Fibroblast of skin of left quadriceps (primary cell): ENCODE results near the gene RPAIN.
A peak's percentile ranks its signal among the peaks of the same experiment; 100 is the strongest.
"Not testable (repeated sequence)": the region's sequence is repeated elsewhere in the genome, so short reads cannot be mapped to it uniquely, and the experiment has no call there.

Source experiments
- DNase-seq, 2 experiments: peaks; one replicate each; pipeline ENCODE4 v3.0.0-alpha.2; 2013; ENCODE audit warnings: low read depth in 2 of 2

Gene RPAIN

DNA sequence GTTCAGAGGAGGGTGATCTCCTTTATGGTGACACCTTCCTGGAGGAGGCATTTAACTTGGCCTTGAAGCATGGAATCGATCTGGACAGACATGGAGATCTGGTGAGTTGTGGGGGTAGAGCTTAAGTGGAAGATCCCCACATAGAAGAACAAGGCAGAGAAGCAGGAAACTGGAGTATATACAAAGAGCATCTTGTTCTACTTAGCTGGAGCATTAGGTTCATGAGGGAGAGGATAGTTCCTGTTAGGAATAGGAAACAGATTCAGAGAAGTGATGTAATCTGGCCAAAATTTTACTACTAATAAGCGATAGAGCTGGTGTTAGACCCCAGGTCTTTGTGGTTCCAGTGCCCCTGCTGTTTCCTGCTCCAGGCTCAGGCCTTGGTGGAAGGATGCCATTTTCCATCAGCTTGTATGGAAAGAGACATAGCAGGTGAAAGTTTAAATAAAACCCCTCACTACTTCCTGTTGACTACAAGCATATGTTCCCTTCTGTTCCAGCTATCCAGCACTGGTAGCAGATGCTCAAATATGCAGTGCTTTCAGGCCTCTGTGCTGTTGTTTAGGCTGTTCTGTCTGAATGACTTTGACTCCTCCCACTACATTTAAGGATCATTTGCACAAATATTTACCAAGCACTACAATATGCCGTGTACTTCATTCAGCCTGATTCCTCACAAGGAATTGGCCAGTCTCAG lies 9.4 kb downstream of the RPAIN start:
- no peak for DNase-seq

GRCh38 chr17:5430413-5430999 lies 10.5 kb downstream of the RPAIN start:
- no peak for DNase-seq

GRCh38 chr17:5431234-5431633 lies 11.3 kb downstream of the RPAIN start:
- DNase-seq, result not testable (repeated sequence)

DNA sequence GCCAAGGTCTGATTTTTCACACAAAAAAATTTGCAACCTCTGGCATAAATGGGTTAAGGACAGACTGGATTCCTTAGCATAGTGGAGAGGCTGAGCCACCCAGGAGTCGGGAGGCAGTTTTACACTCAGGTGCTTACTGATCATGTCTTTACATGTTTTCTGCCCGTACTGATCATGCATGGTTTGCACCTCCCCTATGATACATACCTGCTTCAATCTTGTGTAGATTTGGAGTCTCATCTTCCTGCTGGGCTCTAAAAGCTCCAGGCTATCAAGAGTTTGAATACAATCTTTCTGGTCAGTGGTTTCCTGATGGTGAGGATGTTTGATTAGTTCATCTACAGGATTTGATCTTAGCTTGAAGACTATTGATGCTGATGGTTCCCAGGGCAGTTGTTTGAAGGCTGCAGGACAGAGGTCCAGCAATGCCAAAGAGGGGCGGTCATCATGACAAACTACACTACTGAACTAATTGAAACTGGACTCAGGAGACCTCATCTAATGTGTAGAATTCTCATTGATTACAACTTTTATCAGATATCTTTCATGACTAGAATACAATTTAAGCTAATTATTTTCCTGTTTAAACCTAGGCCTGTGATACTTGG lies 12.1 kb downstream of the RPAIN start:
- no peak for DNase-seq

- no peak for DNase-seq
Measured at GRCh38 chr17:5434984-5435383, 15.0 kb downstream of the RPAIN start.

GRCh38 chr17:5435781-5436315 lies 15.9 kb downstream of the RPAIN start:
- DNase-seq, result not testable (repeated sequence)

DNA sequence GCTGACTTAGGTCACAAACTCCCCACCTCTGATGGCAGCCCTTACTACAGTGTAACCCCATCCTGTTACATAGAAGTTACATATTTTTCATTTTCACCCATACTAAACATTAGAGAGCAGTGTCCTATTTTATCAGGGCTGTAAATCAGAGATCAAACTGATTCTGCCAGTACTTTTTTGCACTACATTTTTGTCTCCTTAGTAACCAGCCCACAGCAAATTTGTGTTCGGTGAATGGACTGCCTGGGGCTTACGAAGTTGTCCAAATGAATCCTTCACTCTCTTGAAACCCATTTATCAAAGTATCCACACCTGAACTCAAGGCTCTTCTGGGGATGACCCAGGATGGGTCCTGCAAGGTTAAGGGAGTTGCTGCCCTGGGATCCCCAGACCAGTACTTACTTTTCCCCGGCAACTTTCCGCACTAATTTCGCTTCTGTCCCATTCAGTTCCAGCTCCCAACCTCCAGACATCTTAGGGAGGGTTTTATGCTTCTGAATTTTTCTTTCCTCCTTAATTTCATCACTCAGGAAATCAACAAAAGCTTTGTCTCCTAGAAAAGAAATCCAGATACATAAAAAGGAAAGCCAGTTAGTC lies 17.8 kb downstream of the RPAIN start:
- no peak for DNase-seq

DNA sequence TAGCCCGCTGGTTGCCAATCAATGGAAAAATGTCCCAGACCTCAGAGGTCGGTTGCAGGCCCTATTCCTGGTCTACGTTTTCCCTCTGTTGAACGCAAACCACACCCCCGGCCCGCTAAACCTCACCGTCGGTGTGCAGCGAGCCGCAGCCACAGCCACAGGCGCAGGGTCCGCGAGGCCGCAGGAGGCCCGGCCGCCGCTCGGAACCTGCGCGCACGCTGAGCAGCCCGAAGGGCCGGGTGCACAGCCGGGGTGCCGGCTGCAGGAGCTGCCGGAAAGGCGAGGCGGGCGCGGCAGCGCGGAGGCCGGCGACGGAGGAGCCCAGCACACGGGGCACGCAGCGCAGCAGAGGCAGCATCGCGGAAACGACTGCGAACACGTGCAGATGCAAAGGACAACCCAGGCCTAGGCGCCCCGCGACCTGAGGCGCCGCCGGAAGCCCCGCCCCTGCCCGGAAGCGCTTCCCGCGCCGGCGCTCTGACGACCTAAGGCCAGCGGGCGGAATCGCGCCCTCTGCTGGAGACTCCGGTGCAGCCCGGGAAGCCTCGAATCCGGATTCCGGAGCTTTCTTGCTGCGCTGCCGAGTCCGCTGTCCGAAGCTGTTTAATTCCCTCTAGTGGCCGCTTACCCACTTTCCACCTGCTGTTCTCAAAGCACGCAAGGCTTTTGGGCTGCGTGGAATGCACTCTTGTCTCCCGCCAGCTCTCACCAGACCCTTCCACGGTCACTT lies 18.9 kb downstream of the RPAIN start, which contains the start of gene C1QBP:
Gene C1QBP, minus strand, starts transcription at position 440 of the 730 bp plus-strand sequence. Its CDS starts 82 bp downstream, at position 358.
- peak; percentile 68 to 74 for DNase-seq

GRCh38 chr17:5439446-5439764 lies 19.4 kb downstream of the RPAIN start:
- no peak for DNase-seq

DNA sequence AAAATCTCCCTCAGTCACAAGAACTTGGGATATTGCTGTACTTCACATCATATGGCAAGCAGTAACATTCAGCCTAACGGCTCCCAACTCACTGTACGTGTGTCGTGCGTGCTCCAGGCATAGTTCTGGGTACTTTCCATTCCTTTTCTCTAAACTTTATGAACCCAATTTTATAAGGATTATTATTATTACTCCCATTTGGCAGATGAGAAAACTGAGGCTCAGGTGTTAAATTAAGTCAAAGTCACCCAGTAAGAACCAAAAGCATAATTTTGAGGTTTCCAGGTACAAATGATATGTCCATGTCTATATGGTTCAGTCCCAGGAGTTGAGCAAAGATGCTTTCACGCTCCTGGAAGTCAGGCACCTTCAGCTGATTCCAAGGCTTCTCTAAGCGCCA lies 23.7 kb downstream of the RPAIN start:
- DNase-seq, result no peak

- no peak for DNase-seq
Measured at GRCh38 chr17:5444209-5444608, 24.2 kb downstream of the RPAIN start.

GRCh38 chr17:5446786-5447185 lies 26.8 kb downstream of the RPAIN start:
- no peak for DNase-seq

DNA sequence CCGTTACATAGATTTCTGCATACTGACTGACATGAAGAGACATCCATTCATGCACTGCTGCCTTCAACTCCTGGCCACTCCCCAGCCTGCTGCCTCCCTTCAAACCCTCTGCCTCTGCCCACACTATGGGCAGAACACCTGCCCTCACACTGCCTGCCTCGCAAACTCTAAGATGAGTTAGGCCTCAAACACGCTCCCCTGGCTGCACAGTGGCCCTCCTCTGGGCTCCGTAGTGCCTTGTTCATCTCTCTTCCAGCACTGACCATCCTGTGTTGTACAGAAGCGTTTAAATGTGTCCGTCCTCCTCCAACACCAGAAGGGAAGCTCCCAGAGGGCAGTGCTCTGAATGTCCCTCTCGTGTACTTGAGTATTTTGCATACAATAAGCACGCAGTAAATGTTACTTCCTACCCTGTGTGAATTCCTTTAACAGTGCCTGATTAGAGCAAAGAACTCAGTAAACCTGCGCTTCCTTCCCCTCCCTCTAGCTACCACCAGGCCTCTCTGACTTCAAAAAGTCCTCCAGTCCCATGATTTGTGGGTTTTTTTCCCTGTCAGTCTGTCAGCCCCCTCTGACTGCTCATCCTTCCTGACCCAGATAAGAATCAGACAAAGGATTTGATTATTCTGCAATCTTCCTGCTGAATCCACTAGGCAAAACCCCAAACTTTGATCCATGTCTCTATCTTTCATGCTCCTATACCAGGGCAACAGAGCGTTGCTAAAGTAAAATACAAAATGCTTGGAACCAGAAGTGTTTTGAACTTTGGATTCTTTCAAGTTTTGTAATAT lies 44.9 kb downstream of the RPAIN start:
- DNase-seq, result no peak

GRCh38 chr17:5466295-5466694 lies 46.3 kb downstream of the RPAIN start:
- DNase-seq, result no peak

- DNase-seq, result no peak
Measured at GRCh38 chr17:5467416-5467815, 47.4 kb downstream of the RPAIN start.

DNA sequence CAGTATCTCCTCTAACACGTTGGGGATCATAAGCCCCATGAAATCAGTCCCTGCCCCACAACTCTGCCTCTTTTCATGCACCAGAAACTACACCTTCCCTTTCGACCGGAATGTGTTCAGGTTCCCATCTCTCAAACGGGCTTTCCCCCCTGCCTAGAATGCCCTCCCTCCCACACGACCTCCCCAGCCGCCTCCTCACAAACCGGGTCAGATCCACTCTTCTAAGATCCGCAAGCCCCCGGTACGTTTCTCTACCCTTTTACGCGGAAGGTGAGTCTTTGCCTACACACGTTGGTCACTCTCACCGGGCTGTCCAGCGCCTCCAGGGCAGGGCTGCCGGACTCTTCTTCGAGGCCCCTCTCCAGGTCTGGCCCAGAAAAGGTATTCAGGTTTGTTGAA lies 48.1 kb downstream of the RPAIN start:
- DNase-seq, result no peak

- no peak for DNase-seq
Measured at GRCh38 chr17:5472511-5472910, 52.5 kb downstream of the RPAIN start.

GRCh38 chr17:5473906-5474305 lies 53.9 kb downstream of the RPAIN start:
- DNase-seq, result no peak

- no peak for DNase-seq
Measured at GRCh38 chr17:5478992-5479391, 59.0 kb downstream of the RPAIN start.

DNA sequence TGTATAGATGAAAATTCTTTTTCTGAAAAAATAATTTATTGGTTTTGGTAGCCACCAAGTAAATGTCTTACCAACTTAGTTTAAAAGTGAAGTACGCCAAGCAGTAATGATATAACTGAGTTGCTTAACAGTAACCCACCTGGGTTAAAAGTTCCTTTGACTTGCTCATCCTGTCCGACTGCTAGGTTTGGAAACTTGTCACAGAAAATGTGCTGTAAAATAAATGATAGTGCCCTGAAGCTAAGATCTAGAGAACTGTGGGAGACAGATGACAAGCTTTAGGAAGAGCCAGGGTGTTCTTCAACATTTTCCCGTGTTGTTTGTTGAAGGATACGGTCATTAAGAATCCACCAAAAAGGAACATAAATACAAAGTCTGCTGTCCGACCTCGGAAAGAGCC lies 61.0 kb downstream of the RPAIN start:
- DNase-seq, result no peak

- DNase-seq, result no peak
Measured at GRCh38 chr17:5481451-5481850, 61.5 kb downstream of the RPAIN start.
